NCI-H446 treated with DMSO at 0.1 percent for 48 hours (cell line): ENCODE measurements around the gene WDR4.
"Not testable (repeated sequence)": the region's sequence is repeated elsewhere in the genome, so short reads cannot be mapped to it uniquely, and the experiment has no call there.

Source experiments
- DNase-seq: peaks from one replicate; lab custom pipeline; 2025; lab: John Stamatoyannopoulos, UW

WDR4 gene

DNA sequence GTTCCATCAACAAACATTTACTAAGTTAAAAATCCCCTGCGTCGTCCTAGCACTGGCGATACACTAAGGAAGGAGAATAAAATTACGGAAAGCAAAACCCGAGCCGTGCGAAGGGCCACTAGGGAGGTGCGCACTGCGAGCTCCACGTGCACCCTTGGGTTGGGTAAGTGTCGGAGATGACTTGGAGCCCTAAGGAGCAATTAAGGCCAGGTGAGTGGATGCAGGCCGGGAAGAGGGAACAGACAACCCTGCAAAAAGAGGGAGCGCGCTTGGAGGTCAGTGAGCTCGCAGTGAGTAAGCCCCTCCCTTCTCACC, 704 bp downstream of the WDR4 start:
- no peak for DNase-seq

- not testable (repeated sequence) for DNase-seq
These were observed 3.5 kb downstream of the WDR4 start for GRCh38 chr21:42875811-42876210.

DNA sequence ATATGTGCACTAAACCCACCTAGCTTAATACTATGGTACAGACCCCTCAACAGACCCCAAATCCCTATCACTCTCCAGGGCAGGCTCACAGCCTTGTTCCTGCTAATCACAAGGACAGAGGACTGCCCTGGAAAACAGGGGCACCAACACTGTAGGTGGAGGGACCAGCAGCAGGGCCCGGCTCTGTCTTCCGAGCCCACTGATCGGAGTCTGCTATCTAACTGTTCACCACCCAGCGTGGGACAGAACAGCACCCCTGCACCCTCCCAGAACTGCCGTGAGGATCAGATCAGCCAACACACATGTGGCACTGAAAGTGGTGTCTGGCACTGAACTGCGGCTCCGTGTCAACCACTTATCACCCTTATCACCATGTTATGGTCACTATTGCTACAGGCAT, 6.2 kb downstream of the WDR4 start:
- no peak for DNase-seq

DNA sequence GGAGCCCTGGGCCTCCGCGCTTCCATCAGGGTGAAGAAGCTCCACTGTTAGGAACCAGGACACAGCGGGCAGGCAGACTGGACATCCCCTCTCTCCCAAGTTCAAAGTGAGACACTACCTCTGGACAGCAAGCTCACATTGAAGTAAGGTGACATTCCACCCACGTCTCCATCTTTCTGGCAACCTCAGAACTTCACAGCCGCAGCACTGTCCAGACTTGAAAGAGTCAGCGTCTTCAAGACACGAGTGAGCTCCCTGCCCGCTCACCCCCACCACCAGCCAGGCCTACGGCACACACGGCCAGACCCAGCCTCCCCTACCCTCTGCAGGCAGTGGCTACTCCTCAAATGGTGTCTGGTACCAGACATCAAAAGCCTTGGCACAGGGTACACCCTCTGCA, 11.1 kb downstream of the WDR4 start:
- DNase-seq: no peak

DNA sequence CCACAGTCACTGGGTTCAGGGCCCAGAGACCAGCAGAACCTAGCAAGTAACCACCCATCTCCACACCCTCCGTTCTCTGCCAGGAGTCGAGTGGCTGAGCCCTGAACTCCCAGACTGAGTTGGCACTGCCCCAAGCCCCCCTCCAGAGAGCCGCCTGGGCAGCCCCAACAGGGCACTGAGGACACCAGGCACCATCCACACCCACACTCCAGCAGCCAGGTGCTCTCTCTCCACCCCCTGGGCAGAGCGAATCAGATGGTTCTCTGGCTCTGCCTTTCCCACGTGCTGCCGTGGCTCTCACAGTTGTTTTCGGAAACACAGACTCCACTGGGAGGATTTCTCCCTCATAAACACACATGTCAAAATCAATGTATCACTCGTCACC, 13.6 kb downstream of the WDR4 start:
- DNase-seq: peak; percentile 39

DNA sequence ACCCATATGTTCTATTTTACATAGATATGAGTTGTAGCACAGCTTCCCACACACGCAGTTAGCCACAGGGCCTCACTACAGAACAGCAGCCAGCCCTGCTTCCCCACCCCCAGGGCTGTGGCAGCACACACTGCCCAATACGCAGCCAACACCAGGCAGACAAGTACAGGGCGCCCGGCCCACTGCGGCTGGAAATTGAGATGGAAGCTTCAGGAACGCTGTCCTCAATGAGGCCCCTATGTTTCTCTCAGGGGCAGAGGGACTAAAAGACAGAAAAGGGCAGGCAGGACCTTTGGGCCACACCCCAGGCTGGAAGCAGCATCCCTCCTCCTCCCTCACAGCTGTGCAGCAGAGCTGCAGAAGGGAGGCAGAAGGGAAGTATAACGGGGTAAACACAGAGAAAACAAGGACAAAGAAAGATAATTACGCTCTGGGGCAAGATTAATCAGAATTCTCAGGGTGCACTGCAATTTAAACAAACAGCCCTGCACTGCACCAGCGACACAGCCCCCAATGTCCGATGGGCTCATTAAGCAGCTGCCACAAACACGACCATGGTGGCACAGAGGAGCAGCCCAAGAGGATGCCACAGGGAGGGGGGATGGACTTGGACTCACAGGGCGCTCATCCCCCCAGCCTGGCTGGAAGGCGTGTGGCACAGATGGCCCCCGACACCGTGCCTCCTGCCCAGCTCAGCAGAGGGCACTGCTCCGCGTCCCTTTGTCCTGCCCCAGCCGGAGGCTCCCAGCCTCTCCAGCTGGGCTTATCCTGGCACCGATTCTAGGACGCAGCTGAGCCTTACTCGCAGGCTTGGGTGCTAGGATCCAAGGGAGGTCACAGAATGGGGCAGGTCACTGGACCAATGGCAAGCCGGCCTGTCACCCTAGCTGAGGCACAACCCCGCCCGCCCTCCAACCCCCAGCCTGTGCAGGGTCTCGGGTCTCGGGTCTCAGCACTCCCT, 14.2 kb downstream of the WDR4 start:
- peak; percentile 27 for DNase-seq

GRCh38 chr21:42864286-42864685, 15.1 kb downstream of the WDR4 start:
- DNase-seq: no peak

- DNase-seq: no peak
These were observed 15.9 kb downstream of the WDR4 start for GRCh38 chr21:42863504-42863870.

DNA sequence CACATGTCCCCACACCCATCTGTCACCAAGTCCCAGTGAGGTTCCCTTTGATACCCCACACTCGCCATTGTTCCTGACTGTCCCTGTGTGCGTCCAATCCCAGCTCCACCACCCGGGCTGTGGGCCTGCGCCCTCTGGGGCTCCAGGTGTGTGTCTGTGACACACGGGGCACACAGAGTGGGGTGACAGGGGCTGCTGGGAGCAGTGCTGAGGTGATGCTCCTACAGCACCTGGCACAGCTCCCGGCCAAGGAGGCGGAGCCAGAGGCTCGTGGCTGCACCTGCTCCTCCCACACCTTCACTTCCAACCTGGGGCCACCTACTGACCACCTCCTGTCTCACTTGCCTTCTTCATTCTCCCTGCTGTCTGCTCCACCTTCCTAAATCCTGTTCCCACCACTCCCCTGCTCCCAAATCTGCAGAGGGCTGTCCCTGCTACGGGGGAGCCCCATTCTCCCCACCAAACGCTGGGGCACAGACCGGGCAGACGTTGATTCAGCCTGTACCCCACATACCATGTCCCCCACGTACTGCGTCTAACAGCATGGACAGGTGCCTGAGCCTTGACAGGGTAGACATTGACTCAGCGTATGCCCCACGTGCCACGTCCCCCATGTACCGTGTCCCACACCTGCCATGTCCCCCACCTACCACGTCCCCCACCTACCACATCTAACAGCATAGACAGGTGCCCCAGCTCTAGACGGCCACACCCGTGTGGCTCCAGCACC, 16.4 kb downstream of the WDR4 start:
- no peak for DNase-seq

DNA sequence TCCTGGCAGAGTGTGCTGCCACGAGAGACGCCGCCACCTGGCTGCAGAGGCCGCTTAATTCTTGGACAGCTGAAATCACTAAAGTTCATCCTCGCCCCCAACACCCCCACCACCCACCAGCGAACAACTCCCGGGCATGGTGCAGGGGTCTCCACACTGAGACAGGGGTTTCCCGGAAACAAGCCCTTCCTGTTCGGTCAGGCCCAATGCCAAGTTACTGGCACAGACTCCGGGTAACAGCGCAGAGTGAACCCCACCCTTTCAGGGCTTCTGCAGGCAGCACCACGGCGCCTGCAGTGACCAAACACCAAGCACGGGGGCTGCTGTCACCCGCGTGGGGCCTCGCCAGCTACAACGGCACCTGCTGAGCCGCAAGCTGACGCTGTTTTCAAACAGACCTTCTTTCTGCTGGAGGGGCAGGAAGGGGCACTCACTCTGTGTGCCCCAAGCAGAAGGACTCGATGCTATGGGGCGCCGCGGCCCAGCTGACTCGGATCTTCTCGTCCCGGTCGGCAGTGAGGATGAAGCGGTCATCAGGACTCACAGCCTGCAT, 17.4 kb downstream of the WDR4 start:
- no peak for DNase-seq

DNA sequence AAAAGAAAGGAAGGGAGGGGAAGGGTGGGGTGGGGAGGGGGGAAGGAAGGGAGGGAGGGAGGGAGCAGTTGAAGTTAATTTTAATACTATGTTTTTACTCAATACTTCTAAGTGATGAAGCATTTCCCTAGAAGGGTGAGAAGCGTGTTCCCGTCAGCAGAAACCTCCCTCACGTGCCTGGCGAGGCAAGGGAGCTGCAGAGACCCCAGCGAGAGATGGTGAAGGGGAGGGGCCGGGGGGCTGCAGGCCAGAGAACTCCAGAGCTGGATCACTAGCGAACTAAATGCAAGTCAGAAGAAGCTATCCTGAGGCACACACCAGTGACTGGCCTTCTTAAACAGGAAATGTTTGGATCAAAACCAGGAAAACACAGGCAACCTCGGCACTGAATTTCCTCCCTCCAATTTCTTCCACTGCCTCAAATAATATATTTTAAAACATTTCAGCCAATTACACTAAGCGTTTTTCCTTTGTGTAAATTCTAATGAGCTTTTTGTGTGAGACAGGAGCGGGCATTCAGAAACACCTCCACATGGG, 18.0 kb downstream of the WDR4 start:
- no peak for DNase-seq

DNA sequence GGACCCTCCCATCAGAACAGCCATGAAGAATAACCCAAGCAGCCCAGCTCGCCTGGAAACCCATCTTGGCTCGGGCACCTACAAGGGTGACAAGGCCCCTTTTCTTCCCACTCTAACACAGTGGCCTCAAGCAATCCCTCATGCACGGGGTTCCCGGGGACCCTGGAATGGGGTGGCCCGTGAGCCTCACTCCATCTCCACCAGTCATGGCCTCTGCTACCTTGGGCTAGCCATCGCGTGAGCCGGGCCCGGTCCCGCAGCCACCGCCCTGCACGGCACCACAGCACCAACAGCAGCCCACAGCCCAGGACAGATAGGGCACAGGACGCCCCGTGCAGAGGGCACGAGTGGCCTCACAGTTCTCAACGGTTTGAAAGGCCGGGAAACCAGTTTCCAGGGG, 19.0 kb downstream of the WDR4 start:
- no peak for DNase-seq

DNA sequence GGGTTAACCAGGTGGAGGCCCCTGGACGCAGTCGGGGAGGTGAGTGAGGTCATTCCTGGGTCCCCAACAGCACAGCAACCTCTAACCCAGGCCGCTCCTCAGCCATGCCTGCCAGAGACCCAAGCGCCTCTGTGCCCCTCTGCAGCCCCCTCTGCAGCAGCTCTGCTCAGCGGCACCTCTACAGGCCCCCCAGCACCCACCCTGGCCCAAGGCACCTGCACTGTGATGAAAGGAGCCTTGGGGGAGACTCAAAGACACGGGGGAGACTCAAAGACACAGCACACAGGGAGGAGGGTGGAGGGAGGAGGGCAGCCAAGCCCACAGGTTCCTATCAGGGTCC, 19.5 kb downstream of the WDR4 start:
- no peak for DNase-seq

DNA sequence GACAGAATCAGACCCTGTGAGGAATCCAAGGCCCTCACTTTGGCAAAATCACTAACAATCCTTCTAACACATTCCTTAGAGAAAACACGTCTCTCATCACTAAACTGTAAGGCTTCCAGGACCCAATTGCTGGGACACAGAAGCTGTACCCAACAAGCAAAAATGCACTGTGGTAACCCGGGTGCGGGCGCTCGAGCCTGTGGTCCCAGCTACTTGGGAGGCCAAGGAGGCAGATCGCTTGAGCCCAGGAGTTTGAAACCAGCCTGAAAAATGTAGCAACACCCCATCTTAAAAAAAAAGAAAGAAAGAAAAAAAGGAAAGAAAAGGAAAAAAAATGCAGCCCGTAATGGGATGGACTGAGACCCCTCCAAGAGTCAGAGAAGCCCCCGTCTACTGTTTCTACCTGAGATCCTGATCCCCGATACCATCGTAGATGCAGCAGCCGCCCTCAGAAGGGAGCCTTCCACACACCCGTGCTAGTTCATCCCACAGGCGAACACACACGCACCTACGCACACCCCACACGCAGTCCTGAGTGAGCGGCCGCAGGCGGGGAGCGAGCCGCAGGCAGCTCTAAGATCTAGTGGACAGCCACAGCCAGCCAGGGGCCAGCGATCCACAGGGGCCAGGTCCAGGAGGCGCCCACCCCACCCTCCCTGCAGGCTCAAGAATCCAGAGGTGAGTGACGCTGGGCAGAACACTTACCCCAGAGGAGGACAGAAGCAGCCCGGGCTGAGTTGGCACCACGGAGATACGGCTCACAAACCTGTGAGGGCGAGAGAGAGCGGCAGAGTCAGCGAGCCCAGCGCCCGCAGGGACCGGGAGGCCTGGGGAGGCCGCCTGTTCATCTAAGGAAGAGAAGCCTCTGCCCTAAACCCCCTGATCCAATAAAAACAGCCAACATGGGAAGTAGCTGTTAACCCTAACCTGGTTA, 20.1 kb downstream of the WDR4 start:
- DNase-seq: no peak

DNA sequence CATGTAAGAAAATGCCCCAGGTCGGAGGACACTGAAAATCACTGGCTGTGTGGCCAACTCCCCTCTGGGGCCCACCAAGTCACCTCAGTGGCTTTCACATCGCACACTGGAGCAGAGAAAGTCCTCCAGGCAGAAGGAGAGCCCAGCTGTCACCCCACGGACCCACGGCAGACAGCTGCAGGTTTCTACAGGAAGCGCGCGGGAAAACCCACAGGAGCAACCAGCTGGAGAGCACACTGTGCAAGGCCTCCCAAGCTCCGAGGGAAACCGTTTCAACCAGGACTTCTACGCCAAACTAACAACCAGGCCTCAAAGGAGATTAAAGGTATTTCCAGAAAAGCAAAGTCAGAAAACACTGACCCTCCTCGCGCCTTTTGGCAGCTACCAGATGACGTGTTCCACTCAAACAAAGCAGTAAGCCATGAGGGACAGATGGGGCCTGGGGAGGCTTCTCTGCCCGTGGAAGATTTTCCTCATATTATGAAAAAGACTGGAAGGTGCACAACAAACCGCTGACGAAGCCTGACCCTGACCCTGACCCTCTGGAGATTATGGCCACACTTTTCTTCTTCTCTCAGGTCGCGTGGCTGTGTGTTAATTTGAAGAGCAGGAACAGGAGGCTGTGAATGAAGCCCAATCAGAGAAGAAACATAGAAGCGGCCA, 21.0 kb downstream of the WDR4 start:
- DNase-seq: no peak

GRCh38 chr21:42857216-42857615, 22.1 kb downstream of the WDR4 start:
- DNase-seq: no peak

DNA sequence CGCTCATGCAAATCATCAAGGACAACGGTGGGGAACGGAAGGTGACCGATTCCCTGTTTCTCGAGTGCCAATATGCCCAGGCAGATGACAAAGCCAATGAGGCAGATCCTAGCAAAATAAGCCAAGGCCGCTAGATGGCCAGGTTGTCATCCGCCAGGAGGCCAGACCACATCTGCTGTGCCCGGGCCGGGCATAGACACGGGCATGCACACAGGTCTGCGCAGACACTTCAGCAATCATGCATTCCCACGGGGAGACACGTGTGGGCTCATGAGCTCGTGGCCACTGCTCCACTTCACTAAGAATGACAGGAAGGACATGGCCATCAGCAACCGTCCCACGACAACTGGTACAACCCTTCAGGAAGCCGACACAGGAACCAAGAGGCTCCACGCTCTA, 23.4 kb downstream of the WDR4 start:
- no peak for DNase-seq

GRCh38 chr21:42855171-42855936, 24.0 kb downstream of the WDR4 start:
- DNase-seq: no peak

- DNase-seq: no peak
These were observed 24.9 kb downstream of the WDR4 start for GRCh38 chr21:42854246-42855010.

DNA sequence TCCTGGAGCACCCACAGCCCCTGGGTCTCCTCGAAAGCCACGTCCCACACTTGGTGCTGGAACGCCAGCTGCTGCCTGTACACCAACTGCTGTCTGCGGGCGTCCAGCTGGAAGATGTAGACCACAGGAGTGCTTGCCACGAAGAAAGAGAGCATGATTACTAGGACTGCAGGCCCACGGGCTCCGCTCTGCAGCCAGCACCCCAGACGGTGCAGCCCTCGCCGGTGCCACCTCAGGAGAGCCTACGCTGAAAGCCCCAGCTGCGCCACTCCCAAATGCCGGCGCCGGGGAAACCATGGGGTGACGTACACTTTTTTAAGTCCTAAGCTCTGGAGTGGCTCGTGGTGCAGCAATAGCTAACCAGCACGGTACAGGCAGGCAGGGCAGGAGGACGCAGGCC, 25.7 kb downstream of the WDR4 start:
- no peak for DNase-seq
